ENCODE data around the gene PHETA2.
"Not testable (repeated sequence)": the region's sequence is repeated elsewhere in the genome, so short reads cannot be mapped to it uniquely, and the experiment has no call there.

The PHETA2 gene

GRCh38 chr22:42069801-42070516, 4.1 kb upstream of the PHETA2 start:
- DNase-seq (ENCODE audit: low read depth in 2 of 2) = no peak

- DNase-seq (ENCODE audit: low read depth in 2 of 2) = peak; percentile 85 to 88
Observed at GRCh38 chr22:42070517-42071422, 3.3 kb upstream of the PHETA2 start, which contains the start of gene NAGA. NAGA (minus strand) TSS chr22:42070812; CDS start chr22:42070297, 515 bp downstream.

GRCh38 chr22:42071508-42071907, 2.5 kb upstream of the PHETA2 start:
- not testable (repeated sequence) for DNase-seq (ENCODE audit: low read depth in 2 of 2)

- no peak for DNase-seq (ENCODE audit: low read depth in 2 of 2)
Observed at GRCh38 chr22:42072606-42073330, 1.3 kb upstream of the PHETA2 start.

- DNase-seq (ENCODE audit: low read depth in 2 of 2) = no peak
Observed at GRCh38 chr22:42073621-42074041, 417 bp upstream of the PHETA2 start.

- no peak for DNase-seq (ENCODE audit: low read depth in 2 of 2)
Observed at GRCh38 chr22:42074846-42075676, 1.0 kb downstream of the PHETA2 start.

- no peak for DNase-seq (ENCODE audit: low read depth in 2 of 2)
Observed at GRCh38 chr22:42076764-42077485, 2.9 kb downstream of the PHETA2 start.

- no peak for DNase-seq (ENCODE audit: low read depth in 2 of 2)
Observed at GRCh38 chr22:42077486-42078125, 3.6 kb downstream of the PHETA2 start.

DNA sequence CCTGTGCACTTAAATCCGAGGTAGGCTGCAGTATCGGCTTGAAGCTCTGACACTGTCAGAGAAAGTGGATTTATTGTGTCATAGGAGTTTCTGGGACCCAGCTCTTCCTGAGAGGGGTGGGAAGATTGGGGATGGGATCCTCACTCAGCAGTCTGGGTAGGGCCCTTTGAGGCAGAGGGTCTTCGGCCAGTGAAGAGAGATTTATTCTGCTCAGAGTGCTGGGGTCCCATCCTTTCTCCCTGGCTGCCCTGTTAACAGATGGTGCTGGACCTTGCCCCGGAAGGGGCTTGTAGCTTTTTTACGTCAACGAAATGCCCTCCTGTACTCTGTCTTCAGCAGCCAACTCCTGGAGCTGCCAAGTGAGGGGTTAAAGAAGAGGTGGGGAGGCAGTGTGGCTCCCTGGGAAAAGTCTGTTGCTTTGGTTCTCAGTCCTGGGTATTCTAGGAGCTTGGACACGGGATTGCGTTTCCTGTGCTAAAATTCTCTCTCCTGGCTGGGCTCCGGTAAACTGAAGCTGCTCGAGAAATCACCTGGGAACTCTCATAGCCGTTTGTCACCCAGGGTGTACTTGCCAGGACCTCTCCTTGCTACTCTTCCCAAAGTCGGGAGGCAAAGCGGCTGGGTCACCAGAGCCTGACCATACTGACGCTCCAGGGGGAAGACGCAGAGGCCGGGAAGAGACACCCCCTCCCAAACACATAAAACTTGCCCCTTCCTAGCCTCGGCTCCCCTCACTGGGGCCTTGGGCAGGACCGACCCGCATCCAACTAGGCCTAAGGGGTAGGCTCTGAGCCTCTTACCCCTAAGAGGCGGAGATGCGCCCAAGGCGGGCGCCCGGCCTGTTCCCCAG, 4.6 kb downstream of the PHETA2 start:
- DNase-seq (ENCODE audit: low read depth in 2 of 2) = no peak

DNA sequence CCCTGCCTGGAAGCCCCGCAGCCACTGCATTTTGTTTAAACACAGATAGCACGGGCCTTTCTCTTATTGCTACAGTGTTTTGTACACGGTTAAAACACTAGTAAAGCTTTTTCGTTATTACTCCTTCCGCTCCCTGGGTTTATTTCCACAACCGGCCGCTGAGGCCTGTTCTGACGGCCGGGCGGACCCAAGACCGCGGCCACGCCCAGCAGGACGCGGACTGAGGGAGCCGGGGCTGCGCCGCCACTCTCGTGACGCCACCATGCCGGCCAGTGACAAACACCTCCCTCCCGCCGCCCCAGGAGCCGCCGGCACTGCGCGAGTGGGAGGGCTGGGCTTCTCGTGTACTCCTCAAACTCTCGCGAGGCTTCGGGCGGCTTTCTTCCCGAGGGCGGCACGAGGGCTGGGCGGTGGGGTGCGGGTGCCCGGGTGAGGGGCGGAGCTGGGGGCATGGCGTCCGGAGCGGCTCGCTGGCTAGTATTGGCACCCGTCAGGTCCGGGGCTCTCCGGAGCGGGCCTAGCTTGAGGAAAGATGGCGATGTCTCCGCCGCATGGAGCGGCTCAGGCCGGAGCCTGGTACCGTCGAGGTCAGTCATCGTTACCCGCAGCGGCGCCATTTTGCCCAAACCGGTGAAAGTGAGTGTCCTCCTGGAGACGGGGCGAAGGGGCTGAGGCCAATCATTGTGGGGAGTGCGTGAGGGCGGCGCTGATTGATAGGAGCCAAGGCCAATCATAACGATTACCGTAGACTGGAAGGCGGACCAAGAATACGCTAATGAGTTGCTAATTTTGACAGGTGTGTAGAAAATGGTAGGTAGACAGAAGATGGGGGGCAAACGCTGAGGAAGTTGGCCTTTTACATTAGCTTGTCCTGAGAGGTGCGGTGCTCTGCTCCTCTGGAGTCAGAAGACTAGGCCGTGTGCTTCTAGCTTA, 5.5 kb downstream of the PHETA2 start, which contains the start of gene SMDT1:
Gene SMDT1, plus strand, starts transcription at position 382 of the 933 bp plus-strand sequence. Its CDS starts 69 bp downstream, at position 451.
- peak; percentile 97 for DNase-seq (ENCODE audit: low read depth in 2 of 2)

- DNase-seq (ENCODE audit: low read depth in 2 of 2) = no peak
Observed at GRCh38 chr22:42080287-42080686, 6.2 kb downstream of the PHETA2 start.

GRCh38 chr22:42083119-42083518, 9.1 kb downstream of the PHETA2 start:
- no peak for DNase-seq (ENCODE audit: low read depth in 2 of 2)

GRCh38 chr22:42084874-42085273, 10.8 kb downstream of the PHETA2 start:
- no peak for DNase-seq (ENCODE audit: low read depth in 2 of 2)

- no peak for DNase-seq (ENCODE audit: low read depth in 2 of 2)
Observed at GRCh38 chr22:42086051-42086450, 12.0 kb downstream of the PHETA2 start.

- DNase-seq (ENCODE audit: low read depth in 2 of 2) = peak; percentile 97 to 98
Observed at GRCh38 chr22:42090596-42091454, 16.8 kb downstream of the PHETA2 start, which contains the start of gene NDUFA6. NDUFA6 (minus strand) TSS chr22:42090772; CDS start chr22:42090744, 28 bp downstream.

DNA sequence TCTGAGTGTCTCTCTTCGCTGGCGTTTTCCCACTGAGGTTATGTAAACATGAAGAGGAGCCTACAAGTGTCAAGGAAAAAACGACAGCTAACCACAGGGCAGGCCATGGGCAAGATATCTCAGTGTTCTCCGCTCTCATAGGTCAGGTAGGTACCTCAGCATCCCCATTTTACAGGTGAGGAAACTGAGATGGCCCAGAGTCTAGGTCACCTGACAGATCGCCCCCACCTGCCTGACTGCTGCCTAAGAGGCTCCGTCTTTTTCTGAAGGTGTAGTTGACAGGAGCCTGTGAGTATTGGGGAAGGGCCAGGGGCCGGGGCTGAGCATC, 17.4 kb downstream of the PHETA2 start:
- DNase-seq (ENCODE audit: low read depth in 2 of 2) = no peak

- no peak for DNase-seq (ENCODE audit: low read depth in 2 of 2)
Observed at GRCh38 chr22:42101199-42101598, 27.2 kb downstream of the PHETA2 start.

All from fibroblast of skin of left quadriceps (primary cell).